ENCODE data around the gene CIZ1.

DNA sequence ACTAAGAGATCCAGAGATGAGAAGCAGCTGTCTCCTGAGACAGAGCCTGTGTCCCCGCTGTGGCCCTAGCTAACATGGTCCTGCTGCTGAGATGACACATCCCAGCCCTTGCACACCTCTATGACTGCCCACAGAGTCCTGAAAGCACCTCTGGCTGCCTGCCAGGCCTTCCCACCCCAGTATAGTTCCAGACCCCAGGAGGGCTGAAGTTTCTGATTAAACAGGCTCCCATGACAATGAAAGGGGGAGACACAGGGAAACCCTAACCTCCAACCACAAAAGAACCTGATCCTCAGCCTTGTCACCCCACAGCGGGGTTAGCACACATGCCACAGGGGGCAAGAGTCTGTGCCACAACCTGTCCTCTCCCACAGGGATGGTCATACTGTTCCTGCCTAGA lies 15.6 kb downstream of the CIZ1 start:
- TF ChIP-seq, protein P1, sequence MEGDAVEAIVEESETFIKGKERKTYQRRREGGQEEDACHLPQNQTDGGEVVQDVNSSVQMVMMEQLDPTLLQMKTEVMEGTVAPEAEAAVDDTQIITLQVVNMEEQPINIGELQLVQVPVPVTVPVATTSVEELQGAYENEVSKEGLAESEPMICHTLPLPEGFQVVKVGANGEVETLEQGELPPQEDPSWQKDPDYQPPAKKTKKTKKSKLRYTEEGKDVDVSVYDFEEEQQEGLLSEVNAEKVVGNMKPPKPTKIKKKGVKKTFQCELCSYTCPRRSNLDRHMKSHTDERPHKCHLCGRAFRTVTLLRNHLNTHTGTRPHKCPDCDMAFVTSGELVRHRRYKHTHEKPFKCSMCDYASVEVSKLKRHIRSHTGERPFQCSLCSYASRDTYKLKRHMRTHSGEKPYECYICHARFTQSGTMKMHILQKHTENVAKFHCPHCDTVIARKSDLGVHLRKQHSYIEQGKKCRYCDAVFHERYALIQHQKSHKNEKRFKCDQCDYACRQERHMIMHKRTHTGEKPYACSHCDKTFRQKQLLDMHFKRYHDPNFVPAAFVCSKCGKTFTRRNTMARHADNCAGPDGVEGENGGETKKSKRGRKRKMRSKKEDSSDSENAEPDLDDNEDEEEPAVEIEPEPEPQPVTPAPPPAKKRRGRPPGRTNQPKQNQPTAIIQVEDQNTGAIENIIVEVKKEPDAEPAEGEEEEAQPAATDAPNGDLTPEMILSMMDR (conservative IDR thresholded peaks at IDR 0.05), result no peak
- no peak for TF ChIP-seq ZFX (IDR thresholded peaks at IDR 0.05)

All from C4-2B (cell line).